WTC11 (cell line): ENCODE measurements around the gene DYNLL2. TPM values are rescaled to one million over a fixed set of nuclear protein-coding genes. Genes with fewer than 3 reads are reported as not detected.

Source experiments
- ATAC-seq: fragments of 200-7000 bp; cut with Tn5 transposase; 2 replicates; pipeline ENCODE4 v1.10.0; 2021; ENCODE audit warnings: mild to moderate bottlenecking, moderate library complexity
- CTCF ChIA-PET: fragments of 300-600 bp; sonication (Branson Sonifier 250); formaldehyde crosslinking; loops from one replicate; lab custom pipeline; 2021; ENCODE audit warnings: antibody characterized with exemption; lab: Charles Lee
- POLR2A ChIA-PET: fragments of 350-600 bp; sonication (Branson Sonifier 250); formaldehyde crosslinking; loops from one replicate; lab custom pipeline; 2021; ENCODE audit warnings: antibody characterized with exemption; lab: Charles Lee
- DNase-seq: peaks from one replicate; pipeline ENCODE4 v3.0.0; 2021; ENCODE audit warnings: low spot score
- H3K27ac Mint-ChIP-seq: 2 replicates; pipeline ENCODE4 v1.8.0; 2021; ENCODE audit warnings: mixed read lengths
- H3K27me3 Mint-ChIP-seq: 2 replicates; pipeline ENCODE4 v1.8.0; 2021; ENCODE audit warnings: low read depth, mild to moderate bottlenecking, moderate library complexity, mixed read lengths
- H3K36me3 Mint-ChIP-seq: 2 replicates; pipeline ENCODE4 v1.8.0; 2021; ENCODE audit warnings: mixed read lengths
- H3K4me1 Mint-ChIP-seq: 2 replicates; pipeline ENCODE4 v1.8.0; 2022; ENCODE audit warnings: mixed read lengths
- H3K4me3 Mint-ChIP-seq: 2 replicates; pipeline ENCODE4 v1.8.0; 2021; ENCODE audit warnings: mild to moderate bottlenecking, moderate library complexity, mixed read lengths
- H3K9me3 Mint-ChIP-seq: 2 replicates; pipeline ENCODE4 v1.8.0; 2021; ENCODE audit warnings: mixed read lengths
- CREM ChIP-seq: sonication (generic); formaldehyde crosslinking; IDR thresholded peaks from 2 replicates; pipeline ENCODE4 v1.8.1; 2022; ENCODE audit warnings: mild to moderate bottlenecking, missing genetic modification reagents, moderate library complexity
- ESRRA ChIP-seq: sonication (generic); formaldehyde crosslinking; IDR thresholded peaks from 2 replicates; pipeline ENCODE4 v1.8.1; 2022; ENCODE audit warnings: mild to moderate bottlenecking, missing genetic modification reagents, borderline replicate concordance
- GRHL2 ChIP-seq: fragments of 250-450 bp; sonication (Bioruptor Pico); IDR thresholded peaks from 2 replicates; pipeline ENCODE4 v1.8.0; 2022; ENCODE audit warnings: mild to moderate bottlenecking, moderate library complexity; ENCODE audit not compliant: insufficient replicate concordance, severe bottlenecking
- GTF2I ChIP-seq: fragments of 250-450 bp; sonication (Bioruptor Pico); conservative IDR thresholded peaks from 2 replicates; pipeline ENCODE4 v1.4.0; 2021; ENCODE audit warnings: mild to moderate bottlenecking
- KAT7 ChIP-seq: sonication (generic); formaldehyde crosslinking; IDR thresholded peaks from 2 replicates; pipeline ENCODE4 v1.8.1; 2023; ENCODE audit warnings: missing genetic modification reagents, mild to moderate bottlenecking, borderline replicate concordance
- MYBL2 ChIP-seq: sonication (generic); formaldehyde crosslinking; IDR thresholded peaks from 2 replicates; pipeline ENCODE4 v1.8.1; 2023; ENCODE audit warnings: mild to moderate bottlenecking, moderate library complexity, missing genetic modification reagents
- NR2C2 ChIP-seq: sonication (generic); formaldehyde crosslinking; IDR thresholded peaks from 2 replicates; pipeline ENCODE4 v1.8.0; 2022; ENCODE audit warnings: mild to moderate bottlenecking, missing genetic modification reagents
- OVOL2 ChIP-seq: fragments of 250-450 bp; sonication (Bioruptor Pico); IDR thresholded peaks from 2 replicates; pipeline ENCODE4 v1.9.0; 2021; ENCODE audit warnings: mild to moderate bottlenecking, borderline replicate concordance
- RELA ChIP-seq: sonication (generic); formaldehyde crosslinking; IDR thresholded peaks from 2 replicates; pipeline ENCODE4 v1.8.1; 2022; ENCODE audit warnings: missing genetic modification reagents, mild to moderate bottlenecking, borderline replicate concordance
- TCF7 ChIP-seq: sonication (generic); formaldehyde crosslinking; IDR thresholded peaks from 2 replicates; pipeline ENCODE4 v1.8.0; 2022; ENCODE audit warnings: mild to moderate bottlenecking, low read depth, missing genetic modification reagents, moderate library complexity
- TEAD1 ChIP-seq: sonication (generic); formaldehyde crosslinking; IDR thresholded peaks from 2 replicates; pipeline ENCODE4 v1.8.0; 2022; ENCODE audit warnings: mild to moderate bottlenecking, missing genetic modification reagents
- TEAD4 ChIP-seq: sonication (generic); formaldehyde crosslinking; IDR thresholded peaks from 2 replicates; pipeline ENCODE4 v1.8.0; 2022; ENCODE audit warnings: mild to moderate bottlenecking, missing genetic modification reagents
- ZNF121 ChIP-seq: sonication (generic); formaldehyde crosslinking; IDR thresholded peaks from 2 replicates; pipeline ENCODE4 v1.8.0; 2023; ENCODE audit warnings: missing genetic modification reagents
- ZNF138 ChIP-seq: sonication (generic); formaldehyde crosslinking; conservative IDR thresholded peaks from 2 replicates; pipeline ENCODE4 v1.8.1; 2022; ENCODE audit warnings: mild to moderate bottlenecking, moderate library complexity, missing genetic modification reagents
- ZNF263 ChIP-seq: sonication (generic); formaldehyde crosslinking; IDR thresholded peaks from 2 replicates; pipeline ENCODE4 v1.8.1; 2022; ENCODE audit warnings: low read depth, mild to moderate bottlenecking, moderate library complexity, missing genetic modification reagents
- ZNF317 ChIP-seq: sonication (generic); formaldehyde crosslinking; IDR thresholded peaks from 2 replicates; pipeline ENCODE4 v1.8.1; 2023; ENCODE audit warnings: low read depth, mild to moderate bottlenecking, moderate library complexity, missing genetic modification reagents, borderline replicate concordance
- total RNA-seq: library from RNA; stranded (reverse); gene quantifications from 3 replicates; pipeline ENCODE4 v1.2.3, GENCODE V29; 2021
- TF ChIP-seq, protein P1 (sequence below): sonication (generic); formaldehyde crosslinking; conservative IDR thresholded peaks from 2 replicates; pipeline ENCODE4 v1.8.1; 2023; ENCODE audit warnings: mild to moderate bottlenecking, low read depth, missing genetic modification reagents, moderate library complexity
- TF ChIP-seq, protein P2 (sequence below): fragments of 250-450 bp; sonication (Bioruptor Pico); IDR thresholded peaks from 2 replicates; pipeline ENCODE4 v1.9.0; 2021; ENCODE audit warnings: mild to moderate bottlenecking
- TF ChIP-seq, protein P3 (sequence below): fragments of 250-450 bp; sonication (Bioruptor Pico); IDR thresholded peaks from 2 replicates; pipeline ENCODE4 v2.1.2; 2022; ENCODE audit warnings: mild to moderate bottlenecking, moderate library complexity
- TF ChIP-seq, protein P4 (sequence below): sonication (generic); formaldehyde crosslinking; IDR thresholded peaks from 2 replicates; pipeline ENCODE4 v1.8.1; 2022; ENCODE audit warnings: low read depth, missing genetic modification reagents, borderline replicate concordance
- TF ChIP-seq, protein P5 (sequence below): sonication (generic); formaldehyde crosslinking; IDR thresholded peaks from 2 replicates; pipeline ENCODE4 v1.8.0; 2022; ENCODE audit warnings: mild to moderate bottlenecking, missing genetic modification reagents
- TF ChIP-seq, protein P6 (sequence below): fragments of 250-450 bp; sonication (Bioruptor Pico); IDR thresholded peaks from 2 replicates; pipeline ENCODE4 v1.8.0; 2021; ENCODE audit warnings: mild to moderate bottlenecking

DYNLL2 gene
- total RNA-seq, 1 experiment from 2014 or later, result 34.6 TPM

DNA sequence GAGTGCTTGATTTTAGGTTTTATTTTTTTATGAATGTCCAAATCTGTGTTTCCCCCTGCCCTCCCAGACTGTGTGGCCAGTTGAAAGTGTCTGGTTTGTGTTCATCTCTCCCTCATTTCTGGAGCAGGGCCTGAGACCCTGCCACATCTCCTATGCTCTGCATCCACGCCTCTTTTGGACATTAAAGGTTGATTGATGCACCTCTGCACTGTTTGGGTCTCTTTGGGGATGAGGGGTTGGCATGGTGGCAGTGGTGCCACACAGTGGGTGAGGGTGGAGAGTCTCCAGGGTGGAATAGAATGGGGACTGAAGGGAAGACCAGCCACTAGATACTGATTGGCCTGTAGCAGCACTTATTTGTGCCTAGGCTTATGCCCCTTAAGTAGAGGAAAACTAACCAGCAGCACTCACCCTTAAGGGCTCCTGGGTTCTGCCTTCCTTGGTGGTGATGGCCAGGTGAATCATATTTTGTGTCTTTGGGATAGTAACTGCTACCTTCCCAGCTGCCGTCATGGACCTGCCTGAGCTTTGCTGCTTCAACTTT lies 7.9 kb downstream of the DYNLL2 start (continued):
- no peak for TF ChIP-seq KAT7 (CRISPR knock-in tag)
- TF ChIP-seq RELA (CRISPR knock-in tag), result no peak
- no peak for TF ChIP-seq GRHL2 (CRISPR knock-in tag)
- TF ChIP-seq, protein P1, sequence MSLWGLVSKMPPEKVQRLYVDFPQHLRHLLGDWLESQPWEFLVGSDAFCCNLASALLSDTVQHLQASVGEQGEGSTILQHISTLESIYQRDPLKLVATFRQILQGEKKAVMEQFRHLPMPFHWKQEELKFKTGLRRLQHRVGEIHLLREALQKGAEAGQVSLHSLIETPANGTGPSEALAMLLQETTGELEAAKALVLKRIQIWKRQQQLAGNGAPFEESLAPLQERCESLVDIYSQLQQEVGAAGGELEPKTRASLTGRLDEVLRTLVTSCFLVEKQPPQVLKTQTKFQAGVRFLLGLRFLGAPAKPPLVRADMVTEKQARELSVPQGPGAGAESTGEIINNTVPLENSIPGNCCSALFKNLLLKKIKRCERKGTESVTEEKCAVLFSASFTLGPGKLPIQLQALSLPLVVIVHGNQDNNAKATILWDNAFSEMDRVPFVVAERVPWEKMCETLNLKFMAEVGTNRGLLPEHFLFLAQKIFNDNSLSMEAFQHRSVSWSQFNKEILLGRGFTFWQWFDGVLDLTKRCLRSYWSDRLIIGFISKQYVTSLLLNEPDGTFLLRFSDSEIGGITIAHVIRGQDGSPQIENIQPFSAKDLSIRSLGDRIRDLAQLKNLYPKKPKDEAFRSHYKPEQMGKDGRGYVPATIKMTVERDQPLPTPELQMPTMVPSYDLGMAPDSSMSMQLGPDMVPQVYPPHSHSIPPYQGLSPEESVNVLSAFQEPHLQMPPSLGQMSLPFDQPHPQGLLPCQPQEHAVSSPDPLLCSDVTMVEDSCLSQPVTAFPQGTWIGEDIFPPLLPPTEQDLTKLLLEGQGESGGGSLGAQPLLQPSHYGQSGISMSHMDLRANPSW (CRISPR knock-in tag), result no peak
- TF ChIP-seq, protein P2, sequence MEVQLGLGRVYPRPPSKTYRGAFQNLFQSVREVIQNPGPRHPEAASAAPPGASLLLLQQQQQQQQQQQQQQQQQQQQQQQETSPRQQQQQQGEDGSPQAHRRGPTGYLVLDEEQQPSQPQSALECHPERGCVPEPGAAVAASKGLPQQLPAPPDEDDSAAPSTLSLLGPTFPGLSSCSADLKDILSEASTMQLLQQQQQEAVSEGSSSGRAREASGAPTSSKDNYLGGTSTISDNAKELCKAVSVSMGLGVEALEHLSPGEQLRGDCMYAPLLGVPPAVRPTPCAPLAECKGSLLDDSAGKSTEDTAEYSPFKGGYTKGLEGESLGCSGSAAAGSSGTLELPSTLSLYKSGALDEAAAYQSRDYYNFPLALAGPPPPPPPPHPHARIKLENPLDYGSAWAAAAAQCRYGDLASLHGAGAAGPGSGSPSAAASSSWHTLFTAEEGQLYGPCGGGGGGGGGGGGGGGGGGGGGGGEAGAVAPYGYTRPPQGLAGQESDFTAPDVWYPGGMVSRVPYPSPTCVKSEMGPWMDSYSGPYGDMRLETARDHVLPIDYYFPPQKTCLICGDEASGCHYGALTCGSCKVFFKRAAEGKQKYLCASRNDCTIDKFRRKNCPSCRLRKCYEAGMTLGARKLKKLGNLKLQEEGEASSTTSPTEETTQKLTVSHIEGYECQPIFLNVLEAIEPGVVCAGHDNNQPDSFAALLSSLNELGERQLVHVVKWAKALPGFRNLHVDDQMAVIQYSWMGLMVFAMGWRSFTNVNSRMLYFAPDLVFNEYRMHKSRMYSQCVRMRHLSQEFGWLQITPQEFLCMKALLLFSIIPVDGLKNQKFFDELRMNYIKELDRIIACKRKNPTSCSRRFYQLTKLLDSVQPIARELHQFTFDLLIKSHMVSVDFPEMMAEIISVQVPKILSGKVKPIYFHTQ (CRISPR knock-in tag), result no peak

DNA sequence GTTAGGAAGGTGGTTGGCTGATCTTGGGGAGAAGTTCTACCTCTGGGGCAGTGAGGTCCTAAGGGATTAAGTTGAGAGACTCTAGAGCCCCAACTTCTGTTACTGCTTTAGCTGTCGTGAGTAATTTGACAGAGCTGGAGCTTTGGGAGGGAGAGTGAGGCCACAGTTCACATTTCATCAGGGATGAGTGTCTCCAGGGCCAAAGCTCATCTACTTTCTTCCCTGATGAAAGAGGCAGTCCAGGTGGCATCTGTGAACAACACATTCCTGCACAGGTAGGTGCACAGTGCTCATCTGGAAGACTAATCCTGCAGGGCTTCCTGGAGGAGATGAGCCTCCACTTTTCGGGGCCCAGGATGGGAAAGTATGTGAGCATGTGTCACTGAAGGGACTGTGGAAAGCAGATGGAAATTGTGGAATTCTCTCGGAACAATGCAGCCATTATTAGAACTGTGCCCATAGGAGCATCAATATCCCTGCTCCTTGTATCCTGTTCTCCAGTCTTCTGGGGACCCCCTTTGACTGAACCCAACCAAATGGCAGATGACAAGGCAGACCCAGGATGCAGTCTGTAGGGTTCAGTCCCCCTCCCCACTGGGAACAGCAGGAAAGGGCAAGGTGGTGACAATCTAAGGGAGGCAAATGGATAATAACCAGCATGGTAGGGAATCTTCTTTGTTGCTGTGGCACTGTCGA lies 9.0 kb downstream of the DYNLL2 start:
- Mint-ChIP-seq H3K36me3 (peaks cover 50% of the 10 kb centered on the region), H3K27me3 (no peaks in the 10 kb centered on the region), H3K27ac (no peak overlapping the region), H3K4me3 (no peak overlapping the region), H3K4me1 (no peaks in the 10 kb centered on the region), H3K9me3 (no peaks in the 10 kb centered on the region)
- no peak for ATAC-seq
- TF ChIP-seq ESRRA (CRISPR knock-in tag), result no peak
- TF ChIP-seq CREM (CRISPR knock-in tag), result no peak
- TF ChIP-seq MYBL2 (CRISPR knock-in tag), result no peak
- no peak for TF ChIP-seq ZNF263
- TF ChIP-seq, protein P3, sequence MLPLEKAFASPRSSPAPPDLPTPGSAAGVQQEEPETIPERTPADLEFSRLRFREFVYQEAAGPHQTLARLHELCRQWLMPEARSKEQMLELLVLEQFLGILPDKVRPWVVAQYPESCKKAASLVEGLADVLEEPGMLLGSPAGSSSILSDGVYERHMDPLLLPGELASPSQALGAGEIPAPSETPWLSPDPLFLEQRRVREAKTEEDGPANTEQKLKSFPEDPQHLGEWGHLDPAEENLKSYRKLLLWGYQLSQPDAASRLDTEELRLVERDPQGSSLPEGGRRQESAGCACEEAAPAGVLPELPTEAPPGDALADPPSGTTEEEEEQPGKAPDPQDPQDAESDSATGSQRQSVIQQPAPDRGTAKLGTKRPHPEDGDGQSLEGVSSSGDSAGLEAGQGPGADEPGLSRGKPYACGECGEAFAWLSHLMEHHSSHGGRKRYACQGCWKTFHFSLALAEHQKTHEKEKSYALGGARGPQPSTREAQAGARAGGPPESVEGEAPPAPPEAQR (CRISPR knock-in tag), result no peak
- no peak for TF ChIP-seq TEAD4 (CRISPR knock-in tag)
- no peak for TF ChIP-seq ZNF138 (CRISPR knock-in tag)
- TF ChIP-seq ZNF317 (CRISPR knock-in tag), result no peak
- POLR2A ChIA-PET, result no interaction called here
- CTCF ChIA-PET, result no interaction called here
- DNase-seq, result no peak

DNA sequence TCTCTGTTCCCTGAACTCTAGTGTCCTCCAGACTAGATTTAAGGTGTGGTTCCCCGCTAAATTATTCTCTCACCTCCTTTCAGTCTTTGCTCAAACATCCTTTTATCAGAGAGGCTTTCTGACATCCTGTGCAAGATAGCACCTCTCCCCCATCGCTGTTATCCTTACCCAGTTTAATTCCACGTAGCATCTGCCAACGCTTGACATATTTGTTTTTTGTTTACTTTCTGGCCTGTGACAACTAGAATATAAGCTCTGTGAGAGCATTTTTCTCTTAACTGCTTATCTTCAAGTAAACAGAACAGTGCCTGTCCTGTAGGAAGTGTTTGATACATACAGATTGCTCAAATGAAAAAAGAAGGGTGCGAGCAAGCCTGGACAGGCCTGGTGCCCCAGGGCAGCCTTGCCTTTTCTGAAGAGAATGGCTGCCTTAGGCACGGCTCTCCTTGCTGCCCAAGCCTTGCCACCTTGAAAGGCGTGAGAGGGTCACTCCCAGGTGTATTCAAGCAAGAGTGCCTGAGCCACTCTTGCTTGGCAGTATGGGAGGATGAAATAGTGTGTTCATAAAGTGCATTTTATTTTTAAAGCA lies 9.7 kb downstream of the DYNLL2 start:
- ATAC-seq, result no peak
- Mint-ChIP-seq H3K27me3 (no peaks in the 10 kb centered on the region), H3K4me3 (no peak overlapping the region), H3K27ac (no peak overlapping the region), H3K9me3 (no peaks in the 10 kb centered on the region), H3K36me3 (peaks cover 44% of the 10 kb centered on the region), H3K4me1 (no peaks in the 10 kb centered on the region)
- ChIA-PET POLR2A (interaction anchor here (1.3 kb wide), 1 partner anchor 85 kb away, joined by 4 read pairs; the partner anchor contains the start of gene SRSF1), CTCF (interaction anchor here (1.0 kb wide), 1 partner anchor 12 kb away, joined by 3 read pairs; no protein-coding TSS in a partner anchor)
- DNase-seq, result no peak
- TF ChIP-seq TEAD1 (CRISPR knock-in tag) (no peak), NR2C2 (CRISPR knock-in tag) (no peak), TCF7 (CRISPR knock-in tag) (no peak), GTF2I (CRISPR knock-in tag) (no peak), OVOL2 (CRISPR knock-in tag) (no peak), ZNF121 (no peak)
- TF ChIP-seq, protein P4, sequence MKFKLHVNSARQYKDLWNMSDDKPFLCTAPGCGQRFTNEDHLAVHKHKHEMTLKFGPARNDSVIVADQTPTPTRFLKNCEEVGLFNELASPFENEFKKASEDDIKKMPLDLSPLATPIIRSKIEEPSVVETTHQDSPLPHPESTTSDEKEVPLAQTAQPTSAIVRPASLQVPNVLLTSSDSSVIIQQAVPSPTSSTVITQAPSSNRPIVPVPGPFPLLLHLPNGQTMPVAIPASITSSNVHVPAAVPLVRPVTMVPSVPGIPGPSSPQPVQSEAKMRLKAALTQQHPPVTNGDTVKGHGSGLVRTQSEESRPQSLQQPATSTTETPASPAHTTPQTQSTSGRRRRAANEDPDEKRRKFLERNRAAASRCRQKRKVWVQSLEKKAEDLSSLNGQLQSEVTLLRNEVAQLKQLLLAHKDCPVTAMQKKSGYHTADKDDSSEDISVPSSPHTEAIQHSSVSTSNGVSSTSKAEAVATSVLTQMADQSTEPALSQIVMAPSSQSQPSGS (CRISPR knock-in tag), result no peak
- TF ChIP-seq, protein P5, sequence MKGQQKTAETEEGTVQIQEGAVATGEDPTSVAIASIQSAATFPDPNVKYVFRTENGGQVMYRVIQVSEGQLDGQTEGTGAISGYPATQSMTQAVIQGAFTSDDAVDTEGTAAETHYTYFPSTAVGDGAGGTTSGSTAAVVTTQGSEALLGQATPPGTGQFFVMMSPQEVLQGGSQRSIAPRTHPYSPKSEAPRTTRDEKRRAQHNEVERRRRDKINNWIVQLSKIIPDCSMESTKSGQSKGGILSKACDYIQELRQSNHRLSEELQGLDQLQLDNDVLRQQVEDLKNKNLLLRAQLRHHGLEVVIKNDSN (CRISPR knock-in tag), result no peak
- TF ChIP-seq, protein P6, sequence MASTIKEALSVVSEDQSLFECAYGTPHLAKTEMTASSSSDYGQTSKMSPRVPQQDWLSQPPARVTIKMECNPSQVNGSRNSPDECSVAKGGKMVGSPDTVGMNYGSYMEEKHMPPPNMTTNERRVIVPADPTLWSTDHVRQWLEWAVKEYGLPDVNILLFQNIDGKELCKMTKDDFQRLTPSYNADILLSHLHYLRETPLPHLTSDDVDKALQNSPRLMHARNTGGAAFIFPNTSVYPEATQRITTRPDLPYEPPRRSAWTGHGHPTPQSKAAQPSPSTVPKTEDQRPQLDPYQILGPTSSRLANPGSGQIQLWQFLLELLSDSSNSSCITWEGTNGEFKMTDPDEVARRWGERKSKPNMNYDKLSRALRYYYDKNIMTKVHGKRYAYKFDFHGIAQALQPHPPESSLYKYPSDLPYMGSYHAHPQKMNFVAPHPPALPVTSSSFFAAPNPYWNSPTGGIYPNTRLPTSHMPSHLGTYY (CRISPR knock-in tag), result no peak
